GM18520 (cell line): ENCODE measurements around the gene NTN5.

ENCODE experiments used
- ATAC-seq: cut with Tn5 transposase; IDR thresholded peaks from one replicate; pipeline ENCODE4 v1.9.1; 2021; ENCODE audit not compliant: unreplicated experiment

NTN5 gene

GRCh38 chr19:48631225-48631624, 41.6 kb downstream of the NTN5 start:
- ATAC-seq: no peak

GRCh38 chr19:48630296-48631063, 42.3 kb downstream of the NTN5 start:
- ATAC-seq: no peak

GRCh38 chr19:48629599-48630295, 43.1 kb downstream of the NTN5 start:
- ATAC-seq: no peak

GRCh38 chr19:48629297-48629598, 43.6 kb downstream of the NTN5 start:
- no peak for ATAC-seq

GRCh38 chr19:48628486-48629296, 44.1 kb downstream of the NTN5 start:
- ATAC-seq: no peak

- ATAC-seq: no peak
Observed at GRCh38 chr19:48627865-48628314, 44.9 kb downstream of the NTN5 start.

- ATAC-seq: no peak
Observed at GRCh38 chr19:48627201-48627864, 45.5 kb downstream of the NTN5 start.

- no peak for ATAC-seq
Observed at GRCh38 chr19:48625891-48626327, 46.9 kb downstream of the NTN5 start.

- no peak for ATAC-seq
Observed at GRCh38 chr19:48624791-48625723, 47.8 kb downstream of the NTN5 start.

GRCh38 chr19:48624067-48624594, 48.7 kb downstream of the NTN5 start:
- ATAC-seq: peak; percentile 35

GRCh38 chr19:48623556-48624066, 49.2 kb downstream of the NTN5 start:
- no peak for ATAC-seq

- no peak for ATAC-seq
Observed at GRCh38 chr19:48619692-48620585, 52.9 kb downstream of the NTN5 start.

- ATAC-seq: peak; percentile 84
Observed at GRCh38 chr19:48618916-48619691, 53.7 kb downstream of the NTN5 start, which contains the start of the genes RPL18 and SPHK2. TSS of gene RPL18 (minus strand) at chr19:48619178. CDS start at chr19:48619143, 35 bp downstream. TSS of gene SPHK2 (plus strand) at chr19:48619506. CDS start at chr19:48620515, 1,009 bp downstream.

GRCh38 chr19:48618278-48618915, 54.4 kb downstream of the NTN5 start:
- no peak for ATAC-seq

GRCh38 chr19:48617146-48617937, 55.5 kb downstream of the NTN5 start:
- ATAC-seq: no peak

GRCh38 chr19:48616491-48617056, 56.2 kb downstream of the NTN5 start:
- ATAC-seq: no peak
